Ovary (tissue), 3 donors: ENCODE results near the gene PDK1.

Experiments
- CTCF ChIP-seq, 3 donors: fragments of 450-650 bp in 2 of 3; fragments of 200-600 bp in 1 of 3; IDR thresholded peaks; one replicate each; pipeline versions ENCODE4 v1.5.1 to v1.8.0; 2016 to 2022; ENCODE audit warnings: antibody characterized with exemption in 3 of 3, mild to moderate bottlenecking in 1 of 3
- POLR2A ChIP-seq: fragments of 450-650 bp; IDR thresholded peaks from one replicate; pipeline ENCODE4 v1.6.1; 2017; ENCODE audit warnings: antibody characterized with exemption, mild to moderate bottlenecking, moderate library complexity
- donor health status: DM: no; HTN: no; CAD: no.

- TF ChIP-seq POLR2A: no peak
- TF ChIP-seq CTCF (IDR thresholded peaks at IDR 0.05): no peak
These were observed 99.4 kb downstream of the PDK1 start for GRCh38 chr2:172655091-172655837.
